ENCODE data around the gene SUFU.

The SUFU gene

GRCh38 chr10:102682981-102683380 lies 179.2 kb downstream of the SUFU start:
- in situ Hi-C loops (cut with MboI; ENCODE audit: low sequenced_read_pairs): no loop called here

All from hTERT RPE-1 (cell line).